ENCODE measurements around the gene TDRD5.

- TF ChIP-seq POLR2AphosphoS5 (IDR thresholded peaks at IDR 0.05; ENCODE audit: low read depth, low read length) (no peak), MAX (IDR thresholded peaks at IDR 0.05) (no peak), YY1 (IDR thresholded peaks at IDR 0.05; ENCODE audit: extremely low read depth, insufficient replicate concordance, low read depth, low read length) (no peak), POLR2A (IDR thresholded peaks at IDR 0.05; ENCODE audit: borderline replicate concordance, extremely low read depth, insufficient read depth, insufficient read length) (no peak), CTCF (IDR thresholded peaks at IDR 0.05 in 2 of 3, conservative IDR thresholded peaks at IDR 0.05 in 1 of 3; ENCODE audit: borderline replicate concordance in 1 of 3, insufficient read depth in 1 of 3, low read depth in 2 of 3, low read length in 2 of 3) (no peak), JUND (IDR thresholded peaks at IDR 0.05) (no peak), SIN3A (IDR thresholded peaks at IDR 0.05; ENCODE audit: low read depth) (no peak), REST (IDR thresholded peaks at IDR 0.05; ENCODE audit: low read depth) (no peak), RAD21 (IDR thresholded peaks at IDR 0.05; ENCODE audit: low read depth) (no peak)
Observed at GRCh38 chr1:179583771-179584320, 7.8 kb upstream of the TDRD5 start.

All from HCT116 (cell line).